NCI-H82 treated with DMSO at 0.1 percent for 48 hours (cell line): ENCODE results near the gene PTPRT.
A peak's percentile ranks its signal among the peaks of the same experiment; 100 is the strongest.

Experiments used
- DNase-seq: peaks from one replicate; lab custom pipeline; 2025; ENCODE audit not compliant: unreplicated experiment; lab: John Stamatoyannopoulos, UW

PTPRT gene

DNA sequence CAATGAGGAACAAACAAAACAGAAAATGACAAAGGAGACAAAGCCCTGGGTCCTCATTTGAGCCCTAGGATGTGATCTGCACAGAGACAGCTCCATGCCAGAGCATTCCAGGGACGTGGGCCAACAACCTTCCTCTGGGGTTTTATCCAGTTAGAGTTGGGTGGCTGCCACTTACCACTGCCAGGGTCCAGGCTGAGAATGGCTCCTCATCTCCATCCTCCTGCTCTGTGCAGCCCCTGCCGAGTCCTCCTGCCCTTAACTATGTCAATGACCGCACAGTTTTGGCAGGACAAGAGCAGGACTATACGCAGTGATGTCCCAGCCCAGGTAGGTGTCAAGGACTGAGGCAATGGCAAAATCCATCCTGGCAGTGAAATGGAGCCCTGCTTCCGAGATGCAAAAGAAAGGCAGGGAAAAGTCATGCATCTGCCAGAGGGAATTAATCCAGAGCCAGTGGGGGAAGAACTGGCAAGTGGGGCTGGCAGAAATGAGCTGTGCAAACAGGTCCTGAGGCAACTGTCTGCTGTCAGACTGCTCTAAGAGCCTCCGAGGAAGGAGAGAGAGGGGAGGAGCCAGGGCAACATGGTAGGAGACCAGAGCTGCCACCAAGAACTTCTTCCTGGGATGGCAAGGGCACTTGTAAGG lies 449.4 kb downstream of the PTPRT start:
- DNase-seq: no peak

GRCh38 chr20:42739683-42740082 lies 450.0 kb downstream of the PTPRT start:
- no peak for DNase-seq

DNA sequence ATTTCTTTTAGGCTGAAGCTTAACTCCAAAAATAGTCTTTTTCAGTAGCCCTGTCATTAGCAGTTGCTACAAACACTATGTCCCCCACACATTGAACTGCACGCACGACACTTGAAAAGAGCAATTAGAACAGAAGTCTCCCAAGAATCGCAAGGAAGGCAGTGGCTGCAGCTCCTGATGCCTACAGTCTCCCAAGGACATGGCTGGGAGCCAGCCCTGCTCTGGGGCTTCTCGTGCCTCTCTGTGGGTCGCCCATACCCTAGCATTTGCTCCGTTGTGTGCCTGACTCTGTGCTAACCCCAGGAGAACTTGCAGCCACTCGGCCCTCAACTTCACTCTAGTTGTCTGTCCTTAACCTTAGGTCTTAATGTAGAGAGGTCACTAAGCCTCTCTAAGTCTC lies 454.2 kb downstream of the PTPRT start:
- no peak for DNase-seq

- no peak for DNase-seq
These were observed 454.9 kb downstream of the PTPRT start for GRCh38 chr20:42734660-42735368.

DNA sequence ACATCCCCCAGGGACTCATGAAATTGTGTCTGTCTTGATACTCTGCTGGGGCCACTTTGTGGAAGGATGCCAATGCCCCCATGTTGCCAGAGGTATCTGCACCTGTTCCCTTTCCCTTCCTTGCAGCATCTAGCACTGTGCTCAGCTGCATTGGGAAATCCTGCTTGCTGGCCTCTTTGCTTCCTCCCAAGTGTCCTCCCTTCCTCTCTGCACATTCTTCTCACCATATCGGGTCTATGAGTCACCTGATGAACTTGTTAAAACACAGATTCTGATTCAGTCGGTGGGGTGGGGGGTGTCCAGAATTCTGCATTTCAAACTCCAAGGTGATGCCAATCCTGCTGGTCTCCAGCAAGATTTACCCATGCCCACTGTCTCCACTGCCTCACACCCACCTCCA lies 467.8 kb downstream of the PTPRT start:
- DNase-seq: no peak

DNA sequence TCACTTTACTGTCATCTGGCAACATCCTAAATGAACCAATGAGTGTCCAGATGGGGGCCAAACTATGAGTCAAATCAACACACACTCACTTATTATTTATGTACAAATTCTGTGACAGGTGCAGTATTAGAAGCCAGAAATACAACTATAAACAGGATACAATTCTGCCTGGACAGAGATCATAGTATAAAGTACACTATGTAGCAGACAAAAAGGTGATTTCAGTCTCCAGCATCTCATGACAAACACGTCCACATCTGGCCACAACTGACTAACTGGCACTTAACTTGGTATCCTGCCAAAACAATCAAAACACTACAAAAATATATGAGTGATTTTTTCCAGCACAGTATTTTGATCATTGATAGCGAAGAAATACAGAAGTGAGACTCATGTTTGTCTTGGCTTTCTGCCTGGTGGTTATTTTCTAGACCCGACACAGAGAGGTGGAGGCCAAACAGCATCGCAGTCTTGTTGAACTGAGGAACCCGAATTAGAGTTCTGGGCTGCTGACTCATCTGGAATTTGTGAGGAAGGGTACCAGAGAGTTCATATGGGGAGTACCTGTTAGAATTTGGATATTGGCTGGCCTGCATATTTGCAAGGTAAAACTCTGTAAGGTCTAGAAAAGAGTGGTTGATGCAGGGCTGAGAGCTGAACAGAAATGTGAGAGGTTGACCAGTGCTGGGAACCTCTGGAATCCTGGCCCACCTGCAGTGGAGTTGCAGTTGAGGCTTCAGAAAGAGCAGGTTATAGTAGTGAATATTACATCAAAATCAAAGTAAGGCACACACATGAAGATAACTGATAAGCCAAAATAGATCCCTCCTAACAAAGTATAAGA lies 475.2 kb downstream of the PTPRT start:
- no peak for DNase-seq

DNA sequence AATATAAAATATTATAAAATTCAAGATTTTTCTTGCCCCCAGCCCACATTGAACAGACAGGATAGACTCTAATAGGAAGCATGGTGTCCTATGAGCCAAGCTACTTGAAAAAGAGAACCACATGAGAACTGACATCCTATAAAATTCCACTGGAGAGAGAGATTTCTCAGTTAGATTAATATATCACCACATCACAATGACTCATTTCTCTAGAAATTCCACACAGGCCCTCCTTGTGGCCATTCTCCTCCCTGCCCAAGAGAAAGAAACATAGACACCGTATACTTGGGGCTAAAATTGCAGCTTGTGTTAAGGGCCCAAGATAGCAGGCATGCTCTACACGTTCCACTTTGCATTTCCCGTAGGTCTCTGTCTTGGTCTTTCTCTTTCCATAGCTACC lies 481.4 kb downstream of the PTPRT start:
- DNase-seq: no peak

GRCh38 chr20:42706759-42707158 lies 482.9 kb downstream of the PTPRT start:
- peak; percentile 67 for DNase-seq

DNA sequence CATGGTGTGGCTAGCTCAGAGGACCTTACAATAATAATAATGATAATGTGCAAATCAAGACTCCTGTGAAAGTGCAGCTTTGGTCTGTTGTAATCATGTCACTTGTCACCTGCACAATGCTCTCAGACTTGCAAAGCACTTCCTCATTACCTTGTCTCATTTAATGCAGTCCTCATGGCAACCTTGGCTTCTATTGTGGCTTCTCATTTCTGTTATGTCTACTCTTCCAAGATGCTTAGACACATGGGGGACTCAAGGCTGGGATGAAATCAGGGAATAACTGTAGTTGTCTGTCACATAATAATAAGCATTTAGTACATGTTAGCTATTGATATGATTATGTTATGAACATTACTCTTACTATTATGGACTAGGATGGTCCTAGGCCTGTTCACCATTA lies 484.2 kb downstream of the PTPRT start:
- DNase-seq: no peak

DNA sequence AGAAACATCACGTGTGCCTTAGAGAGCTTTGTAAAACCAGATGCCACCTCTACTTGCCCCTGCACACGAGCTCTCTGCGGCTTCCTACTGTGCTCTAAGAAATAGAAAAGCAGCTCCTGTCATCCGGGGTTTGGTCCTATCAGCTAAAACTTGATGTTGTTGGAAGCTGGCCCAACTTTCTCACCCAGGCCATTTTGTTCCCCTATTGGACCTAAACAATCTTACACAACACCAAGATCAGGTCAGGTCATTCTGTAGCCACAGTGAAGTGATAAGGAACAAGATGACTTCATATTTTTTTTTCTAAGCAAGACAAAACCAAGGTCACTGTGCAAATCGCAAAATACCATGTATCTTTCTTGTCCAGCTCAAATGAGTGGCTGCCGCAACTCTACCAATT lies 486.0 kb downstream of the PTPRT start:
- DNase-seq: no peak

- no peak for DNase-seq
These were observed 487.8 kb downstream of the PTPRT start for GRCh38 chr20:42701948-42702347.

DNA sequence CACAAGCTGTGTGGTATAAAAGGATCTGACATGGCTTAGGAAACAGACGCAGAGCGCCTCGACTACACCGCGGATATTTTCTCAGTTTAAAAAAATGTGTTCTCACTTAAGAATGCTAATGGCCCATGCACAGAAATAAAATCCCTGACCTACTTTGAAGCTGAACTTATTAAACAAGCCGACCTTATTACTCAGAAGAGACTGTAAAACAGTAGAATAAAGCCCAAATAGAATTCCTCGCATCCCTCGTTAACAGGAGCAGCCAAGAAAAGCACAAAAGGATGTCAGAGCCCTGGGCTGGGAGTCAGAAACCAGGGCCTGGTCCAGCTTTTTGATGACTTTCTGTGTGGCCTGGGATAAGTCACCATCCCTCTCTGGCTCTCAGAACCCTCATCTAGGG lies 489.3 kb downstream of the PTPRT start:
- DNase-seq: no peak

GRCh38 chr20:42697962-42698361 lies 491.7 kb downstream of the PTPRT start:
- no peak for DNase-seq

DNA sequence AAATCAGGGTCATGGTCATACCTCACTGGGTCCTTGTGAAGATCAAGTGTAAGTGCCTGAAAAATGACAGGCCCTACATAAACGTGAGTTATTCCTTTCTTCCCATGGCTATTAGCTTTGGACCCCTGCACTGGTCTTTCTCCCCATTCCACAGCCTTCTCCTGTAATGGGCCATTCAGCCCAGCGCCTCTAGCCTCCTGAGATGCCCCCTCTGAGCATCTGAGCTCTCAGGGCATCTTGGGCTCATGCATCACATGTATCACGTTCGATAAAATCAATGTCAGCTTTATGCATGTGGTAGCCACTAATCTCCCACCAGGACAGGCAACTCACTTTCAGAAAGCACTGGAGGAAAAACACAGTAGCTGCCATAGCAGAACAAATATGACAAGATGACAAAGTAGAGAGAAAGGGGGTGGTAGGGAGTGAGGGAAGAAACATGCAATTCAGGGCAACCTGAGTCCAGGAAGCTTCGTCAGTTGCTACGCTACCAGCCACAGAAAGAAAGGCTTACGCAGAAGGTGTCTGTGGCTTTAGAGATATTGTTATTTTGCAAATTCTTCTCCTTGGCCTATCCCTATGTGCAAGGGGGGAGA lies 498.8 kb downstream of the PTPRT start:
- DNase-seq: no peak

DNA sequence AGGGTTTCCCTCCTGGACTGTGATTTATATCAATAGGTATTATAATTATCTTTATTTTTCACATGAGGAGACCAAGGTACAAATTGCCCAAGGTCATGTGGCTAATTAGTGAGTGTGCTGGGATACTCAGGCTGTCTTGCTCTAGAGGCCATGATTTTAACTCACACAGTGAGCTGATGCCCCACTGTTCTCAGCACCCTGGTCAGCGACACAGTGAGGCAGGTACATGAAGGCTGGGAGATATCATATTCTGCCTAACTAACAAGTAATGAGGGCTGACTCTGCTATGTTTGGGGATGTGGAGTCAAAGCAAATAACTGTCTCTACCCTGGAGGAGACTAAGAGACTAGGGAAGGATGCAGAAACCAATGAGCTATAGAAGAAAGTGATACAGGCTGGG lies 501.1 kb downstream of the PTPRT start:
- no peak for DNase-seq

- no peak for DNase-seq
These were observed 503.6 kb downstream of the PTPRT start for GRCh38 chr20:42686057-42686456.

- no peak for DNase-seq
These were observed 510.8 kb downstream of the PTPRT start for GRCh38 chr20:42678895-42679294.

- no peak for DNase-seq
These were observed 533.6 kb downstream of the PTPRT start for GRCh38 chr20:42656130-42656529.

DNA sequence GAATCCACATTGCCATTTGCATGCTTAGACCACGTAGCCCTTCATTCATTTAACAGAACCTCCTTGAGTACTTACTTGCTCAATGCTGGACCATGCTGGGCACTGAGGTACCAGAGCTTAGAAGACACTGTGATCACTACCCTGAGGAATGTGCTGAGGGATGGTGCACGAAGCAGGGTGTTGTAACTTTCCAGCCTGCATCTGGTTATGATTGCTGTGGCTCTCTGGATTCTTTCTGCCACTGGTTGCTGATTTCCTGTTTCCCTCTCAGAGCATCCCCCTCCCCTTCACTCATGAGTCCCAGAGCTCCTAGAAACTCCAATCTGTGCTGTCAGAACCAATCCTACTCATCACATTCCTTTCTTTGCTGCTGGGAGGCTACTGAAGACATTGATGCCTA lies 537.4 kb downstream of the PTPRT start:
- DNase-seq: no peak

- no peak for DNase-seq
These were observed 539.4 kb downstream of the PTPRT start for GRCh38 chr20:42650191-42650746.

GRCh38 chr20:42649748-42650147 lies 540.0 kb downstream of the PTPRT start:
- no peak for DNase-seq
